CD14-positive monocyte (primary cell): ENCODE measurements around the gene NAT10. TPM values are rescaled to one million over a fixed set of nuclear protein-coding genes. Genes with fewer than 3 reads are reported as not detected.
A peak's percentile ranks its signal among the peaks of the same experiment; 100 is the strongest.

Experiments used
- DNase-seq, 3 donors: peaks; one replicate each; pipeline ENCODE4 v3.0.0-alpha.2; 2011 to 2022
- H2AFZ ChIP-seq: 2 replicates; pipeline ENCODE4 v1.6.0; 2012; ENCODE audit warnings: mild to moderate bottlenecking, low read depth, low read length, inconsistent platforms; ENCODE audit not compliant: insufficient read depth, poor library complexity, severe bottlenecking
- H3K27ac ChIP-seq, 2 donors: 1 replicate in 1 of 2; 2 replicates in 1 of 2; pipeline ENCODE4 v1.5.1; 2012 to 2013; ENCODE audit warnings: low read length in 2 of 2, control low read depth in 1 of 2, inconsistent platforms in 1 of 2, low read depth in 1 of 2, mild to moderate bottlenecking in 1 of 2
- H3K27me3 ChIP-seq, 2 donors: one replicate each; pipeline versions ENCODE4 v1.6.0 to v1.6.1; 2011 to 2013; ENCODE audit warnings: low read length in 2 of 2; ENCODE audit not compliant: control insufficient read depth in 2 of 2, insufficient read depth in 2 of 2
- H3K36me3 ChIP-seq, 2 donors: replicated peaks in 1 of 2; 1 replicate in 1 of 2; 2 replicates in 1 of 2; pipeline versions ENCODE4 v1.5.1 to v1.6.1; 2012 to 2013; ENCODE audit warnings: low read length in 2 of 2, control low read depth in 1 of 2, inconsistent platforms in 1 of 2, mild to moderate bottlenecking in 1 of 2; ENCODE audit not compliant: insufficient read depth in 2 of 2, control insufficient read depth in 1 of 2
- H3K4me1 ChIP-seq, 2 donors: 1 replicate in 1 of 2; 2 replicates in 1 of 2; pipeline versions ENCODE4 v1.5.1 to v1.6.1; 2012 to 2013; ENCODE audit warnings: low read length in 2 of 2, control low read depth in 1 of 2, inconsistent platforms in 1 of 2, mild to moderate bottlenecking in 1 of 2, moderate library complexity in 1 of 2; ENCODE audit not compliant: insufficient read depth in 2 of 2, control insufficient read depth in 1 of 2
- H3K4me2 ChIP-seq: replicated peaks from 2 replicates; pipeline ENCODE3; 2012; ENCODE audit warnings: low read length, moderate library complexity, mild to moderate bottlenecking; ENCODE audit not compliant: poor library complexity, severe bottlenecking; ENCODE audit errors: extremely low read depth
- H3K4me3 ChIP-seq, 3 experiments: fragments of 200-600 bp in 1 of 3; sonication (generic) in 1 of 3; replicated peaks in 1 of 3; 1 replicate in 2 of 3; 2 replicates in 1 of 3; pipeline ENCODE4 v1.5.1; 2011 to 2013; ENCODE audit warnings: low read length in 3 of 3, mild to moderate bottlenecking in 3 of 3, control low read depth in 2 of 3, low read depth in 2 of 3, inconsistent platforms in 1 of 3, moderate library complexity in 1 of 3
- H3K79me2 ChIP-seq: 2 replicates; pipeline ENCODE4 v1.6.0; 2012; ENCODE audit warnings: mild to moderate bottlenecking, control low read depth, inconsistent platforms, low read length, moderate library complexity; ENCODE audit not compliant: insufficient read depth
- H3K9ac ChIP-seq: 2 replicates; pipeline ENCODE4 v1.6.0; 2017; ENCODE audit warnings: low read length, mild to moderate bottlenecking; ENCODE audit not compliant: insufficient read depth, poor library complexity, severe bottlenecking
- H3K9me3 ChIP-seq, 2 donors: replicated peaks in 1 of 2; 1 replicate in 1 of 2; 2 replicates in 1 of 2; pipeline versions ENCODE4 v1.5.1 to v1.6.1; 2012 to 2013; ENCODE audit warnings: low read length in 2 of 2, control low read depth in 1 of 2; ENCODE audit not compliant: control insufficient read depth in 1 of 2, insufficient read depth in 1 of 2
- H4K20me1 ChIP-seq: 2 replicates; pipeline ENCODE4 v1.6.0; 2012; ENCODE audit warnings: mild to moderate bottlenecking, low read length, control low read depth, moderate library complexity; ENCODE audit not compliant: insufficient read depth
- H3K27ac Mint-ChIP-seq, 7 donors: one replicate each; pipeline ENCODE4 v1.8.0; 2020; ENCODE audit warnings: mild to moderate bottlenecking in 7 of 7, mixed read lengths in 7 of 7, moderate library complexity in 6 of 7, inconsistent platforms in 2 of 7
- H3K27me3 Mint-ChIP-seq, 3 donors: one replicate each; pipeline ENCODE4 v1.8.0; 2021 to 2022; ENCODE audit warnings: low read depth in 3 of 3, mild to moderate bottlenecking in 3 of 3, mixed read lengths in 3 of 3, moderate library complexity in 3 of 3, inconsistent platforms in 1 of 3
- H3K36me3 Mint-ChIP-seq, 2 donors: one replicate each; pipeline ENCODE4 v1.8.0; 2020; ENCODE audit warnings: mixed read lengths in 2 of 2, inconsistent platforms in 1 of 2, mild to moderate bottlenecking in 1 of 2
- H3K4me1 Mint-ChIP-seq: one replicate; pipeline ENCODE4 v1.8.0; 2020; ENCODE audit warnings: mild to moderate bottlenecking, mixed read lengths
- H3K4me3 Mint-ChIP-seq, 2 donors: one replicate each; pipeline ENCODE4 v1.8.0; 2020; ENCODE audit warnings: mild to moderate bottlenecking in 2 of 2, mixed read lengths in 2 of 2, moderate library complexity in 1 of 2
- H3K9me3 Mint-ChIP-seq, 7 donors: one replicate each; pipeline ENCODE4 v1.8.0; 2020 to 2022; ENCODE audit warnings: mixed read lengths in 7 of 7, mild to moderate bottlenecking in 6 of 7, moderate library complexity in 6 of 7, inconsistent platforms in 2 of 7
- CTCF ChIP-seq: fragments of 200-600 bp; IDR thresholded peaks from one replicate; pipeline ENCODE4 v1.8.0; 2022; ENCODE audit warnings: antibody characterized with exemption, mild to moderate bottlenecking
- WGBS: methylation state at CpG from one replicate; pipeline ENCODE4 v1.1.5; 2013; ENCODE audit warnings: missing lambda C conversion rate; ENCODE audit not compliant: insufficient coverage; 5-methylcytosine and 5-hydroxymethylcytosine counted together
- intact Hi-C, 2 donors: fragments of 100-400 bp; cut with micrococcal nuclease; formaldehyde crosslinking; loops; one replicate each; pipeline versions ENCODE4 v1.15.0 to v1.15.1; 2023
- polyA plus RNA-seq, 3 donors: library from polyadenylated mRNA; depleted of rRNA in 1 of 3; unstranded in 2 of 3; stranded (reverse) in 1 of 3; fragments of 300-500 nt in 2 of 3; fragments of >200 nt in 1 of 3; fragmentation: Illumina TruSeq in 2 of 3; gene quantifications; 1 replicate in 2 of 3; 2 replicates in 1 of 3; pipeline ENCODE4 v1.2.3, GENCODE V29; 2012 to 2021

The NAT10 gene
- polyA plus RNA-seq, 3 donors = 10.1 to 13.3 (median 13.1) TPM

GRCh38 chr11:34160791-34161190, 55.4 kb downstream of the NAT10 start:
- Mint-ChIP-seq H3K36me3 (peaks cover 8 to 22% of the 10 kb centered on the region in 2 donors), H3K27me3 (no peaks in the 10 kb centered on the region), H3K27ac (no peak overlapping the region), H3K4me1 (peaks cover 4% of the 10 kb centered on the region), H3K4me3 (no peak overlapping the region), H3K9me3 (peaks cover 0 to 2% (median 0%) of the 10 kb centered on the region in 7 donors)
- no peak for TF ChIP-seq CTCF
- intact Hi-C loops = no loop called here
- H3K4me2 ChIP-seq = no peak overlapping the region
- H3K4me1 ChIP-seq = no peaks in the 10 kb centered on the region
- H2AFZ ChIP-seq = no peak overlapping the region
- no peak overlapping the region for H3K27ac ChIP-seq
- 97% methylated on average over 18 of the region's 18 CpGs for WGBS
- H3K4me3 ChIP-seq = no peak overlapping the region
- no peaks in the 10 kb centered on the region for H3K79me2 ChIP-seq
- H3K36me3 ChIP-seq = peaks cover 4 to 5% of the 10 kb centered on the region in 2 donors
- no peaks in the 10 kb centered on the region for H3K9me3 ChIP-seq
- DNase-seq = no peak
- H3K27me3 ChIP-seq = no peaks in the 10 kb centered on the region
- H3K9ac ChIP-seq = no peak overlapping the region
- no peaks in the 10 kb centered on the region for H4K20me1 ChIP-seq

- Histone ChIP-seq H3K4me2 (no peak overlapping the region), H2AFZ (no peak overlapping the region), H3K9ac (no peak overlapping the region), H3K36me3 (peaks cover 4 to 5% of the 10 kb centered on the region in 2 donors), H3K4me1 (no peaks in the 10 kb centered on the region), H3K4me3 (no peak overlapping the region), H4K20me1 (no peaks in the 10 kb centered on the region), H3K27ac (no peak overlapping the region), H3K27me3 (no peaks in the 10 kb centered on the region), H3K79me2 (no peaks in the 10 kb centered on the region), H3K9me3 (no peaks in the 10 kb centered on the region)
- Mint-ChIP-seq H3K36me3 (peaks cover 7 to 22% of the 10 kb centered on the region in 2 donors), H3K4me3 (peak overlapping the region in 1 of 2 donors; percentile 27), H3K4me1 (peaks cover 4% of the 10 kb centered on the region), H3K27me3 (no peaks in the 10 kb centered on the region), H3K27ac (no peak overlapping the region), H3K9me3 (peaks cover 0 to 2% (median 0%) of the 10 kb centered on the region in 7 donors)
- intact Hi-C loops = no loop called here
- DNase-seq = no peak
- no peak for TF ChIP-seq CTCF
- WGBS = 95% methylated on average over 6 of the region's 6 CpGs
Measured at GRCh38 chr11:34161361-34161760, 55.9 kb downstream of the NAT10 start.
